ENCODE data around the gene TMEM151B. TPM values are rescaled to one million over a fixed set of nuclear protein-coding genes. Genes with fewer than 3 reads are reported as not detected.

TMEM151B gene
- total and polyA plus RNA-seq, 10 of the 15 experiments (the other 5 are each of a cell fraction or from before 2014, with no cell fraction given) = 0.01 to 0.19 (median 0.05) TPM; not detected in 6

DNA sequence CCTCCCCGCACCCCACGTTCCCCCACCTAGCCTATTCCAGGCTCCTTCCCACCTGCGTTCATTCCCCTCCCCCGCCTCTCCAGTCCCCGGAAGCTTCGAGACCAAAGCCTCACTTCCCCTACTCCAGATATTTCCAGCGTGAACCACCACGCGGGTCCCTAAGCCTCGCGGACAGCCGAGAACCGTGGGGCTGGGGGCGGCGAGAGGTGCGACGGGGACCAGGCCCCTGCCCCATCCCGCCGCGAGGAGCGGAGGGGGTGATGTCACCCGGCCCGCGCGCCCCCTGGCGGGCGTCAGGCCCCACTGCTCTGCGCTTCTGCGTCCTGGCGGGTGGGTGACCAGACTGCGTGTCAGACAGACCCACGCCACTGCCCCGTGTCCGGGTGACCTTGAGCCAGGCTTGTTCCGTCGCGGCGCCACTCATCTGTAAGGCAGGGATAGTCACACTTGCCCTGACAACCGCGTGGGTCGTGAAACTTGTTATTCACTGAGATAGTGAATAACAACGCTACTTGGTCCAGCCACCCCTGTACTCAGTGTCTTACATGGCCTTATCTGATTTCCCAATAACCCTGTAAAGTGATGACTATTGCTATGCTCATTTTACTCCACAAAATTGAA lies 32.3 kb upstream of the TMEM151B start (continued):
- TF ChIP-seq, protein P1, sequence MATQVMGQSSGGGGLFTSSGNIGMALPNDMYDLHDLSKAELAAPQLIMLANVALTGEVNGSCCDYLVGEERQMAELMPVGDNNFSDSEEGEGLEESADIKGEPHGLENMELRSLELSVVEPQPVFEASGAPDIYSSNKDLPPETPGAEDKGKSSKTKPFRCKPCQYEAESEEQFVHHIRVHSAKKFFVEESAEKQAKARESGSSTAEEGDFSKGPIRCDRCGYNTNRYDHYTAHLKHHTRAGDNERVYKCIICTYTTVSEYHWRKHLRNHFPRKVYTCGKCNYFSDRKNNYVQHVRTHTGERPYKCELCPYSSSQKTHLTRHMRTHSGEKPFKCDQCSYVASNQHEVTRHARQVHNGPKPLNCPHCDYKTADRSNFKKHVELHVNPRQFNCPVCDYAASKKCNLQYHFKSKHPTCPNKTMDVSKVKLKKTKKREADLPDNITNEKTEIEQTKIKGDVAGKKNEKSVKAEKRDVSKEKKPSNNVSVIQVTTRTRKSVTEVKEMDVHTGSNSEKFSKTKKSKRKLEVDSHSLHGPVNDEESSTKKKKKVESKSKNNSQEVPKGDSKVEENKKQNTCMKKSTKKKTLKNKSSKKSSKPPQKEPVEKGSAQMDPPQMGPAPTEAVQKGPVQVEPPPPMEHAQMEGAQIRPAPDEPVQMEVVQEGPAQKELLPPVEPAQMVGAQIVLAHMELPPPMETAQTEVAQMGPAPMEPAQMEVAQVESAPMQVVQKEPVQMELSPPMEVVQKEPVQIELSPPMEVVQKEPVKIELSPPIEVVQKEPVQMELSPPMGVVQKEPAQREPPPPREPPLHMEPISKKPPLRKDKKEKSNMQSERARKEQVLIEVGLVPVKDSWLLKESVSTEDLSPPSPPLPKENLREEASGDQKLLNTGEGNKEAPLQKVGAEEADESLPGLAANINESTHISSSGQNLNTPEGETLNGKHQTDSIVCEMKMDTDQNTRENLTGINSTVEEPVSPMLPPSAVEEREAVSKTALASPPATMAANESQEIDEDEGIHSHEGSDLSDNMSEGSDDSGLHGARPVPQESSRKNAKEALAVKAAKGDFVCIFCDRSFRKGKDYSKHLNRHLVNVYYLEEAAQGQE (IDR thresholded peaks at IDR 0.05; ENCODE audit: low read depth, low read length) = no peak
- peak; percentile 55; the same call in 1 of the 2 replicates for TF ChIP-seq EED (IDR thresholded peaks at IDR 0.05; ENCODE audit: low read depth)
- TF ChIP-seq, protein P2, sequence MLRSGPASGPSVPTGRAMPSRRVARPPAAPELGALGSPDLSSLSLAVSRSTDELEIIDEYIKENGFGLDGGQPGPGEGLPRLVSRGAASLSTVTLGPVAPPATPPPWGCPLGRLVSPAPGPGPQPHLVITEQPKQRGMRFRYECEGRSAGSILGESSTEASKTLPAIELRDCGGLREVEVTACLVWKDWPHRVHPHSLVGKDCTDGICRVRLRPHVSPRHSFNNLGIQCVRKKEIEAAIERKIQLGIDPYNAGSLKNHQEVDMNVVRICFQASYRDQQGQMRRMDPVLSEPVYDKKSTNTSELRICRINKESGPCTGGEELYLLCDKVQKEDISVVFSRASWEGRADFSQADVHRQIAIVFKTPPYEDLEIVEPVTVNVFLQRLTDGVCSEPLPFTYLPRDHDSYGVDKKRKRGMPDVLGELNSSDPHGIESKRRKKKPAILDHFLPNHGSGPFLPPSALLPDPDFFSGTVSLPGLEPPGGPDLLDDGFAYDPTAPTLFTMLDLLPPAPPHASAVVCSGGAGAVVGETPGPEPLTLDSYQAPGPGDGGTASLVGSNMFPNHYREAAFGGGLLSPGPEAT (IDR thresholded peaks at IDR 0.05; ENCODE audit: low read depth) = 0 out of 2 replicates have a peak, but pooled peaks have one; percentile 35
- TF ChIP-seq GABPA (IDR thresholded peaks at IDR 0.05; ENCODE audit: low read depth) = no peak
- peak; percentile 9 for TF ChIP-seq SP1 (IDR thresholded peaks at IDR 0.05; ENCODE audit: low read depth, low read length)
- peak; percentile 71 for TF ChIP-seq CREM (IDR thresholded peaks at IDR 0.05; ENCODE audit: low read depth)
- 0 out of 2 replicates have a peak, but pooled peaks have one; percentile 53 for TF ChIP-seq NBN (IDR thresholded peaks at IDR 0.05)
- no peak for TF ChIP-seq HCFC1 (IDR thresholded peaks at IDR 0.05; ENCODE audit: low read length)
- peak; percentile 78 for TF ChIP-seq ZNF207 (IDR thresholded peaks at IDR 0.05; ENCODE audit: borderline replicate concordance)
- TF ChIP-seq, protein P3, sequence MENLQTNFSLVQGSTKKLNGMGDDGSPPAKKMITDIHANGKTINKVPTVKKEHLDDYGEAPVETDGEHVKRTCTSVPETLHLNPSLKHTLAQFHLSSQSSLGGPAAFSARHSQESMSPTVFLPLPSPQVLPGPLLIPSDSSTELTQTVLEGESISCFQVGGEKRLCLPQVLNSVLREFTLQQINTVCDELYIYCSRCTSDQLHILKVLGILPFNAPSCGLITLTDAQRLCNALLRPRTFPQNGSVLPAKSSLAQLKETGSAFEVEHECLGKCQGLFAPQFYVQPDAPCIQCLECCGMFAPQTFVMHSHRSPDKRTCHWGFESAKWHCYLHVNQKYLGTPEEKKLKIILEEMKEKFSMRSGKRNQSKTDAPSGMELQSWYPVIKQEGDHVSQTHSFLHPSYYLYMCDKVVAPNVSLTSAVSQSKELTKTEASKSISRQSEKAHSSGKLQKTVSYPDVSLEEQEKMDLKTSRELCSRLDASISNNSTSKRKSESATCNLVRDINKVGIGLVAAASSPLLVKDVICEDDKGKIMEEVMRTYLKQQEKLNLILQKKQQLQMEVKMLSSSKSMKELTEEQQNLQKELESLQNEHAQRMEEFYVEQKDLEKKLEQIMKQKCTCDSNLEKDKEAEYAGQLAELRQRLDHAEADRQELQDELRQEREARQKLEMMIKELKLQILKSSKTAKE (IDR thresholded peaks at IDR 0.05; ENCODE audit: low read depth, poor library complexity, severe bottlenecking) = no peak
- no peak for TF ChIP-seq TARDBP (IDR thresholded peaks at IDR 0.05; ENCODE audit: borderline replicate concordance)
- no peak for TF ChIP-seq SPI1 (IDR thresholded peaks at IDR 0.05; ENCODE audit: borderline replicate concordance, insufficient read depth, low read depth, low read length)
- no peak for TF ChIP-seq MEF2A (IDR thresholded peaks at IDR 0.05; ENCODE audit: insufficient read depth, low read depth, low read length)
- TF ChIP-seq RAD21 (IDR thresholded peaks at IDR 0.05; ENCODE audit: insufficient read depth, low read depth, low read length) = peak; percentile 53
- no peak for TF ChIP-seq SUPT20H (IDR thresholded peaks at IDR 0.05; ENCODE audit: borderline replicate concordance, control insufficient read depth, low read depth, low read length)
- peak; percentile 5; the same call in 1 of the 2 replicates for TF ChIP-seq RUNX3 (IDR thresholded peaks at IDR 0.05; ENCODE audit: low read length)
- 0 out of 2 replicates have a peak, but pooled peaks have one; percentile 4 for TF ChIP-seq TCF12 (IDR thresholded peaks at IDR 0.05; ENCODE audit: low read depth, low read length)
- TF ChIP-seq CREB1 (IDR thresholded peaks at IDR 0.05; ENCODE audit: low read depth) = peak; percentile 77
- TF ChIP-seq, protein P4, sequence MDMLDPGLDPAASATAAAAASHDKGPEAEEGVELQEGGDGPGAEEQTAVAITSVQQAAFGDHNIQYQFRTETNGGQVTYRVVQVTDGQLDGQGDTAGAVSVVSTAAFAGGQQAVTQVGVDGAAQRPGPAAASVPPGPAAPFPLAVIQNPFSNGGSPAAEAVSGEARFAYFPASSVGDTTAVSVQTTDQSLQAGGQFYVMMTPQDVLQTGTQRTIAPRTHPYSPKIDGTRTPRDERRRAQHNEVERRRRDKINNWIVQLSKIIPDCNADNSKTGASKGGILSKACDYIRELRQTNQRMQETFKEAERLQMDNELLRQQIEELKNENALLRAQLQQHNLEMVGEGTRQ (IDR thresholded peaks at IDR 0.05; ENCODE audit: borderline replicate concordance, low read depth, low read length) = no peak
- no peak for TF ChIP-seq FOXK2 (IDR thresholded peaks at IDR 0.05)
- TF ChIP-seq POLR2AphosphoS5 (IDR thresholded peaks at IDR 0.05; ENCODE audit: low read length) = no peak
- TF ChIP-seq IRF4 (IDR thresholded peaks at IDR 0.05; ENCODE audit: low read depth, low read length) = 0 out of 2 replicates have a peak, but pooled peaks have one; percentile 8
- peak; percentile 60 for TF ChIP-seq DPF2 (IDR thresholded peaks at IDR 0.05)
- peak; percentile 70; the same call in 1 of the 2 replicates for TF ChIP-seq TCF3 (IDR thresholded peaks at IDR 0.05; ENCODE audit: borderline replicate concordance, insufficient read depth, low read depth, low read length)

All from GM12878 (cell line).